Body of pancreas (tissue), 4 donors: ENCODE results near the gene HEYL. TPM values are rescaled to one million over a fixed set of nuclear protein-coding genes. Genes with fewer than 3 reads are reported as not detected.

Experiments used
- ATAC-seq: fragments of 150-250 bp; one replicate; pipeline ENCODE4 v1.9.1; 2016
- DNase-seq, 4 donors: peaks; one replicate each; pipeline ENCODE4 v3.0.0-alpha.2; 2019
- H3K27ac ChIP-seq, 4 donors: fragments of 200-600 bp; sonication (generic); 1 replicate in 3 of 4; 2 replicates in 1 of 4; pipeline versions ENCODE4 v1.5.1 to v1.6.1; 2016 to 2019; ENCODE audit warnings: mild to moderate bottlenecking in 1 of 4, mixed read lengths in 1 of 4, moderate library complexity in 1 of 4
- H3K27me3 ChIP-seq, 2 donors: fragments of 200-600 bp; sonication (generic); one replicate each; pipeline ENCODE4 v1.6.0; 2016; ENCODE audit warnings: mild to moderate bottlenecking in 1 of 2
- H3K36me3 ChIP-seq, 2 donors: fragments of 200-600 bp; sonication (generic); replicated peaks in 1 of 2; 2 replicates each; pipeline ENCODE4 v1.5.1; 2016; ENCODE audit warnings: low read depth in 2 of 2; ENCODE audit not compliant: insufficient read depth in 1 of 2
- H3K4me1 ChIP-seq: fragments of 200-600 bp; sonication (generic); one replicate; pipeline ENCODE4 v1.6.0; 2016
- H3K4me3 ChIP-seq, 2 donors: fragments of 200-600 bp; sonication (generic); 1 replicate in 1 of 2; 2 replicates in 1 of 2; pipeline ENCODE4 v1.5.1; 2016 to 2019
- H3K9me3 ChIP-seq, 3 donors: fragments of 200-600 bp; sonication (generic); 1 replicate in 2 of 3; 2 replicates in 1 of 3; pipeline ENCODE4 v1.5.1; 2016
- POLR2A ChIP-seq, 3 donors: fragments of 450-650 bp; IDR thresholded peaks; one replicate each; pipeline ENCODE4 v1.6.1; 2016; ENCODE audit warnings: antibody characterized with exemption in 3 of 3, mild to moderate bottlenecking in 2 of 3
- WGBS, 2 donors: methylation state at CpG; one replicate each; pipeline ENCODE4 v1.1.5; 2017; 5-methylcytosine and 5-hydroxymethylcytosine counted together
- intact Hi-C: fragments of 100-400 bp; cut with DNase I; formaldehyde crosslinking; loops from one replicate; pipeline ENCODE4 v1.15.1; 2023
- total RNA-seq, 2 donors: library from RNA; depleted of rRNA; stranded (reverse); fragments of >200 nt; gene quantifications; one replicate each; pipeline ENCODE4 v1.1.0, GENCODE V29; 2016
- TF ChIP-seq, protein P1 (sequence below), 7 experiments: fragments of 450-650 bp in 4 of 7; fragments of 200-600 bp in 3 of 7; sonication (generic) in 3 of 7; IDR thresholded peaks; one replicate each; pipeline ENCODE4 v1.5.1; 2016 to 2019; ENCODE audit warnings: antibody characterized with exemption in 7 of 7

The HEYL gene
- total RNA-seq, 2 donors from 2014 or later: 33.6 to 33.7 TPM

DNA sequence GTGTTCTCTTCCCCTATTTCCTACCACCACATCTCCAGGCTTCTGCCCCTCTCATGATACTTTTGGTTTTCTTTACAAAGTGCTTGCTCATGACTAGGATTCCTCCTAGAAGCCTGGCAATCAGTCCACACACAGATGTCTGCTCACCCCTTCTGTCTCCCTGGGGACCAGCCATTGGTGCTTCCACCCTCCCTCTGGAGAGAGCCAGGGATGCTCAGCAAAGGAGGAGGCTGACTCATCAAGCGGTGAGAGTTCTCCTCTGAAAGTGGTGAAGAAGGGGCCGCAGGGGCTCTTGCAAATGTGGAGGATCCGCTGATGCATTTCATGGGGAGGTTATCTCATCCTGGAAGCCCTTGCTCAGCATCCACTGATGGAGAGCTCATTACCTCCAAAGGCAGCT, 18.0 kb upstream of the HEYL start:
- 94% methylated on average over 3 of the region's 3 CpGs; no CpG with 5 or more reads in 1 of the 2 donors for WGBS, 2 donors
- TF ChIP-seq, protein P1, sequence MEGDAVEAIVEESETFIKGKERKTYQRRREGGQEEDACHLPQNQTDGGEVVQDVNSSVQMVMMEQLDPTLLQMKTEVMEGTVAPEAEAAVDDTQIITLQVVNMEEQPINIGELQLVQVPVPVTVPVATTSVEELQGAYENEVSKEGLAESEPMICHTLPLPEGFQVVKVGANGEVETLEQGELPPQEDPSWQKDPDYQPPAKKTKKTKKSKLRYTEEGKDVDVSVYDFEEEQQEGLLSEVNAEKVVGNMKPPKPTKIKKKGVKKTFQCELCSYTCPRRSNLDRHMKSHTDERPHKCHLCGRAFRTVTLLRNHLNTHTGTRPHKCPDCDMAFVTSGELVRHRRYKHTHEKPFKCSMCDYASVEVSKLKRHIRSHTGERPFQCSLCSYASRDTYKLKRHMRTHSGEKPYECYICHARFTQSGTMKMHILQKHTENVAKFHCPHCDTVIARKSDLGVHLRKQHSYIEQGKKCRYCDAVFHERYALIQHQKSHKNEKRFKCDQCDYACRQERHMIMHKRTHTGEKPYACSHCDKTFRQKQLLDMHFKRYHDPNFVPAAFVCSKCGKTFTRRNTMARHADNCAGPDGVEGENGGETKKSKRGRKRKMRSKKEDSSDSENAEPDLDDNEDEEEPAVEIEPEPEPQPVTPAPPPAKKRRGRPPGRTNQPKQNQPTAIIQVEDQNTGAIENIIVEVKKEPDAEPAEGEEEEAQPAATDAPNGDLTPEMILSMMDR (IDR thresholded peaks at IDR 0.05): no peak
- H3K4me3 ChIP-seq: no peak overlapping the region
- H3K27me3 ChIP-seq: no peaks in the 10 kb centered on the region
- ATAC-seq (no peak), DNase-seq (no peak)
- no peaks in the 10 kb centered on the region for H3K36me3 ChIP-seq
- H3K4me1 ChIP-seq: peaks cover 10% of the 10 kb centered on the region
- no peaks in the 10 kb centered on the region for H3K9me3 ChIP-seq
- intact Hi-C loops: no loop called here
- H3K27ac ChIP-seq: no peak overlapping the region

DNA sequence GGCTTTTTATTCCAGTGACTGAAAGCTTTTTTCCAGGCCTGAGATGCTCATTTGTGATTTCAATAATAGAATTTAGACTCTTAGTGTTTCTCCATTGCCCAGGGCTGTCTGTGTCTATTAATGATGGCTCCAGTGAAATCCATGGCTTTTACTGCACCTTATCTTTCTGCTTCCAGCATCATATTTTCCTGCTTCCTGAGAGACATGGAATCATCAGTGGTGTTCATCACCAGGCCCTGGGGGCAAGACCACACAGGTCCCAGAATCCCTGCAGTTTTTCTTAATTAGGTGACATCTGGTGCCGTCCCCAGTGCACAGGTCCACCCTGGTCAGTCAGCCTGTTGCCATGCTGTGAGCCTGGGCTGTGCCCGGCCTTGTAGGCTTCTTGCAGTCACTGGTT, 16.9 kb upstream of the HEYL start:
- 74 to 75% methylated on average over 2 of the region's 2 CpGs for WGBS, 2 donors
- TF ChIP-seq POLR2A (IDR thresholded peaks at IDR 0.05): no peak
- TF ChIP-seq, protein P1 (IDR thresholded peaks at IDR 0.05): no peak
- Histone ChIP-seq H3K4me3 (no peak overlapping the region), H3K27ac (no peak overlapping the region), H3K27me3 (no peaks in the 10 kb centered on the region), H3K4me1 (peaks cover 14% of the 10 kb centered on the region), H3K9me3 (no peaks in the 10 kb centered on the region), H3K36me3 (no peaks in the 10 kb centered on the region)
- no peak for DNase-seq
- intact Hi-C loops: no loop called here
- ATAC-seq: no peak

DNA sequence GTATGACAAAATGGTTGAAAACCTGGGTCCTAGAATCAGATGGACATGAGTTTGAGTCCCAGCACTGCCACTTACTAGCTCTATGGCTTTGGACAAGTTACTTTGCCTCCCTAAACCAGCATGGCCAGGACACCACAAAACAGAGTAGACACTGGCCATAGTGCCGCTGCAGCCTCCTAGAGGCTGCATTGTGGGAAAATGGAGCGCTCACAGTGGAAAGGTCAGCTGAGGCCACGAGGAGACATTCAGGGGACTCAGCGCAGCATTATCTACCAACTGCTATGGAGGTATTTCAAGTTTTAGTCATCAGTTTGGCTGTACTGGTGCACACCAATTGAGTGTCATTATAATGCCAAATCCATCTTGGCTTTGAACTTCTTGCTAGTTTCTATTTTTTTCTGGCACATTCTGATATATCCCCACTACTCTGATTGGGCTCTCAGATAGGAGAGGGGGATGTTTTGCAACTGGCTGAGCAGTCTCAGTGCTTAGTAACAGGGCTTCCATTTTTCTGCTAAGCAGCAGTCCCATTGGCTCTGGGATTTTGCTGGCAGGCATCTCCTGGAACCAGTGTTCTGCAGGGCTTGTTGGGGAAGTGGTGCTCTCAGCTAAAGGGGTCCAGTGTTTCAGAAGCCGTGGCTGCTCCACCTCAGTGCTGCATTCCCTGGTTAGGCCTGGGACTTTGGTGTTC, 16.3 kb upstream of the HEYL start:
- DNase-seq: no peak
- Histone ChIP-seq H3K4me3 (no peak overlapping the region), H3K27me3 (no peaks in the 10 kb centered on the region), H3K36me3 (no peaks in the 10 kb centered on the region), H3K9me3 (no peaks in the 10 kb centered on the region), H3K27ac (no peak overlapping the region), H3K4me1 (peaks cover 20% of the 10 kb centered on the region)
- intact Hi-C loops: no loop called here
- TF ChIP-seq POLR2A (IDR thresholded peaks at IDR 0.05): no peak
- TF ChIP-seq, protein P1 (IDR thresholded peaks at IDR 0.05): no peak
- ATAC-seq: no peak
- WGBS, 2 donors: 75 to 76% methylated on average over 5 of the region's 5 CpGs

DNA sequence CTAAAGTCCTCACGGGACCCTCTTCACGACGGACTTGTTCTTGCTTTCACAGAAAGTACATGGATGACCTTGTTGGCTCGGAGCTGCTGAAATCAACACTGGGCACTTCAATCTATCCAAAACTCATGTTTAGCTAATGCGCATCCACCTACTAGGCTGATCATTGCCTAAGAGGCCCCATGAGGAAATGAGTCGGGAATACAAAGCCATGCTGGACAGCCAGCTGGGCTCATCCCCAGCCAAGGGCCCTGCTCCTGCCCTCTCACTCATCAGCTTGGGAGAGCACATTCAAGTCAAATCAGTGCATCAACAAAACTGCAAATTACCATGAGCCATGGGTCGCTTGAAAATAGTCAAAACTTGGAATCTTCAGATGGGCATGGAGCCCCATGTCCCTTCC, 14.8 kb upstream of the HEYL start:
- TF ChIP-seq POLR2A (IDR thresholded peaks at IDR 0.05): no peak
- TF ChIP-seq, protein P1 (IDR thresholded peaks at IDR 0.05): no peak

DNA sequence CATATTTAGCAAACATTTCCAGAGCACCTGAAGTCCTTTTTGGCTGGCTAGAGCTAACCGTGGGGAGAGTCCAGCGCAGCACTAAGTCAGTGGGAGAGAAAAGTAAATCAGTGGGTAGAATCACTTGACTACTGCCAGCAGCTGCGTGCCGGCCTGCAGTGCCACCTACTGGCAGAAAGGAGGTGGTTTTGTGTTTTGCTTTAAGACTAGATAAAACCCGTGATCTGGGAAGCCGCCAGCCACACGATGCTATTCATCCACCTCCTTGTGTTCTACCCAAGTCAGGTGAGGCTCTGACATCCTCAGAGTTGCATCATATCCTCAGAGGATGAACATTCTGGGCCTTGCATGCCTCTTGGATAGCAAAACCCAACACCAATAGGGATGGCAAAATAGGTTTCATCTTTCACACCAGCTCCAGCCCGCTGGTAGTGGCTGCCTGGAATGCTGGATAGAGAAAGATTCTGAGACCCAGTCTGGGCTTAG, 14.1 kb upstream of the HEYL start:
- Histone ChIP-seq H3K27ac (peak overlapping the region in 2 of 4 donors; percentile 1 to 40), H3K4me1 (peaks cover 30% of the 10 kb centered on the region), H3K36me3 (no peaks in the 10 kb centered on the region), H3K4me3 (no peak overlapping the region), H3K27me3 (no peaks in the 10 kb centered on the region), H3K9me3 (no peaks in the 10 kb centered on the region)
- DNase-seq: peak; percentile 83 to 88 (median 83)
- TF ChIP-seq, protein P1 (IDR thresholded peaks at IDR 0.05): peak; percentile 85 to 95 (median 91)
- TF ChIP-seq POLR2A (IDR thresholded peaks at IDR 0.05): no peak
- ATAC-seq: peak; percentile 81
- intact Hi-C loops: loop anchor here (5.0 kb wide), 1 partner anchor 46 kb away; no protein-coding TSS in a partner anchor
- WGBS, 2 donors: 2 to 3% methylated on average over 7 to 8 of the region's 8 CpGs

More for the DNA sequence above, 14.8 kb upstream of the HEYL start:
- H3K36me3 ChIP-seq: no peaks in the 10 kb centered on the region
- 67 to 81% methylated on average over 7 of the region's 7 CpGs for WGBS, 2 donors
- H3K27me3 ChIP-seq: no peaks in the 10 kb centered on the region
- DNase-seq (no peak), ATAC-seq (no peak)
- intact Hi-C loops: loop anchor here (5.0 kb wide), 1 partner anchor 47 kb away; no protein-coding TSS in a partner anchor
- no peak overlapping the region for H3K4me3 ChIP-seq
- no peak overlapping the region for H3K27ac ChIP-seq
- H3K4me1 ChIP-seq: peaks cover 26% of the 10 kb centered on the region
- no peaks in the 10 kb centered on the region for H3K9me3 ChIP-seq
